Mesenteric fat pad (tissue), 1 donor: ENCODE results near the gene GORASP2. TPM values are rescaled to one million over a fixed set of nuclear protein-coding genes. Genes with fewer than 3 reads are reported as not detected.

Experiments used
- DNase-seq: peaks from one replicate; pipeline ENCODE4 v3.0.0-alpha.2; 2020; ENCODE audit warnings: low spot score
- total RNA-seq: library from RNA; stranded (reverse); fragmentation: NEBNext Ultra II Directional; extraction: Animal tissue kit (Norgen Biotek cat#: 25700); gene quantifications from one replicate; pipeline ENCODE4 v1.2.1, GENCODE V29; 2021
- donor health status: DM: yes; HTN: yes; CAD: no.

GORASP2 gene
- total RNA-seq, 1 donor from 2014 or later: 78.2 TPM

DNA sequence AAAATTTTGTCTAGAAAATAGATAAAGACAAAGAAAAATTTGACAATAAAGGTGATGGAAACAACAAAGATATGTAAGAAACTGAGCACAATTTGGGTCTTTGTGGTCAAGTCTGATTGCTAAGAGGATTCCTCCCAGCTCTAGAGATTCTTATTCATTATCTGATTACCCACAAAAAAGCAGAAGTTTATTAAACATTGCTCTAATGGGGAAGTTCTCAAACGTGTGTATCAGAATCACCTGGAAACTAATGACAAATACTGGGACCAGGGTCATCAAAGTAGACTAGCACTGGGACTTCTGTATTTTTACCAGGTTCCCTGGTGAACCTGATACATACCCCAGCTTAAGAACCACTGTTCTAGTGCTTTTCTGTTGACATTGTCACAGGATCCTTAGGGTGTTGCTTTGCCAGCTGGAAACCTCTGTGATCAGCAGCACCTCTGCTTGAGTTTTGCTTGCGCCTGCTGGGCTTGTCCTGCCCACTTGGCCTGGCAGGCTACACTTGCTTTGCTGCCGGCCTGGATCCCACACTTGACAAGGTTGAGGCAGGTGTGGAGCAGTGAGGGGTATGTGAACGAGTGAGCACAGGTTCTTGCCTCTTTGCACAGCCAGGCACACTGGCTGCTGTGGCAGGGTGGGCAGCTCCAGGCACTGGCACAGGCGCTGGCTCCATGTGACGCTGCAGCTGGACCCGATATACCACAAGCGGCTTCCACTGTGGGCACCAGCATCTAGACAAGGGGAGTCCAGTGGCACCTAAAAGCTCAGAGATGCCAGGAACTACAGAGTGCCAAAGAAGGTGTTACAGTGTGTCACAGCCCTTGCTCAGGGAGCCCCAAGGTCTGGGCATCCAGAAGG lies 6.2 kb upstream of the GORASP2 start:
- DNase-seq: no peak

DNA sequence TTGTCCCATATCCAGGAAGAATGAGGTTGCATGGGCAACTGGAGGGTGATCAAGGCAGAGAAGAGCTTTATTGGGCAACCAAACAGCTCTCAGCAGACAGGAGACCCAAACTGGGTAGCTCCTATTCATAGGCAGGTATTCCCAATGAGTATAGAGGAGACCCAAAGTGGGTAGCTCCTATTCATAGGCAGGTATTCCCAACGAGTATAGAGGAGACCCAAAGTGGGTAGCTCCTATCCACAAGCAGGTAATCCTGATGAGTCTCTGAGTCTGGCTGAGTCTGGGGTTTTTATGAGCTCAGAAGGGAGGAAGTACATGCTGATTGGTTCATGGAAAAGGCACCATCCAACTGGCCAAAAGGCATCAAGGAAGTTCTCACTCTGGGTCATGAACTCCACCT lies 5.3 kb upstream of the GORASP2 start:
- no peak for DNase-seq

DNA sequence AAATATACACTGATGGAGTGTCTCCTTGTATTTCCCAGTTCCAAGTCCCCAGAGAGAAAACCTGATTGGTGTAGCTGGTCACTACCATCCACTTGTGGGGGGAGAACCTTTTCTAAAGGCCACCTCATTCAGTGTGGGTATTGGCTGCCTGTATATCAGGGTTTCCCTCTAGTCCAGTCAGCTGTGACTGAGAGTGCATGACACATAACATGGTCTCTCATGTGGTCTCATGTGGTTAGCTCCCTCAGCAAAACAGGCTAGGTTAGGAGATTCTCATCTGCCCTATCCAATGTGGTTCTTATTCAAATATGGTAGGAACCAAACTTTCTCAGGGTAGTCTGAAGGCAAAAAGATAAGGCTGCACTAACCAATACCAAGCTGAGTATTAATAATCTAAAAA lies 4.1 kb upstream of the GORASP2 start:
- DNase-seq: no peak

DNA sequence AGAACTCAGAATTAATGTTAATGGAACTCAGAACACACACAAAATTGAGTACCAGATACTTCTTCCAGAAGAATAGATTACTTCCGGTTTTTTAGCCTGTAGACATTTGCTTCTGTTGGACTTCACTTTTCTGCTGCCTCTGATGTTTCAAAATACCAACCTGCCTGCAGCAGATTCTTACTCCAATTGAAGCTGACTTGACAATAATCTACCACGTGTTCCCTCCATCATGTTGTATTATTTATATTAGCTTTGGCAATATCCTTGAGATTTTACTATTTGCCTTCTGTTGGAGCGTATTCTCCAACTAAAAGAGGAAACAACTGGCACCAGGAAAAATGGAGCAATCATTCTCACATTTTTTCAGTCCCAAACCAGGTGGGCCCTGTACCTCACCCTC lies 3.1 kb upstream of the GORASP2 start:
- no peak for DNase-seq

DNA sequence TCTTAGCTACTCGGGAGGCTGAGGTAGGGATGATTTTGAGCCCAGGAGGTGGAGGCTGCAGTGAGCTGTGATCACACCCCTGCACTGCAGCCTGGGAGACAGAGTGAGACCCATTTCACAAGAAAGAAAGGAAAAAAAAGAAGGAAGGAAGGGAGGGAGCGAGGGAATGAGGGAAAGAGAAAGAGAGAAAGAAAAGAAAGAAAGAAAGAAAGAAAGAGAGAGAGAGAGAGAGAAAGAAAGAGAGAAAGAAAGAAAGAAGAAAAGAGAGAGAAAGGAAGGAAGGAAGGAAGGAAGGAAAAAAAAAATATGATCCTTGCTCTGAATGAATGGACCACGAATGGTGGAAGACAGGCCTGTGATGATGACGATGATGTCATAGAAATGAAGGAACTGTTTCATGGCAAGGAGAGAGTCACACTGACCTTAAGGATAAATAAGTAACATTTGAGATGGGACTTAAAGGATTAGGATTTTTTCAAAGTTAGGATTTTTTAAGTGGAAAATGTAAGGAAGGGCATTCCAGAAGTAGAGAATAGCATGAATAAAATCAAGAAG lies 2.2 kb upstream of the GORASP2 start:
- DNase-seq: no peak

DNA sequence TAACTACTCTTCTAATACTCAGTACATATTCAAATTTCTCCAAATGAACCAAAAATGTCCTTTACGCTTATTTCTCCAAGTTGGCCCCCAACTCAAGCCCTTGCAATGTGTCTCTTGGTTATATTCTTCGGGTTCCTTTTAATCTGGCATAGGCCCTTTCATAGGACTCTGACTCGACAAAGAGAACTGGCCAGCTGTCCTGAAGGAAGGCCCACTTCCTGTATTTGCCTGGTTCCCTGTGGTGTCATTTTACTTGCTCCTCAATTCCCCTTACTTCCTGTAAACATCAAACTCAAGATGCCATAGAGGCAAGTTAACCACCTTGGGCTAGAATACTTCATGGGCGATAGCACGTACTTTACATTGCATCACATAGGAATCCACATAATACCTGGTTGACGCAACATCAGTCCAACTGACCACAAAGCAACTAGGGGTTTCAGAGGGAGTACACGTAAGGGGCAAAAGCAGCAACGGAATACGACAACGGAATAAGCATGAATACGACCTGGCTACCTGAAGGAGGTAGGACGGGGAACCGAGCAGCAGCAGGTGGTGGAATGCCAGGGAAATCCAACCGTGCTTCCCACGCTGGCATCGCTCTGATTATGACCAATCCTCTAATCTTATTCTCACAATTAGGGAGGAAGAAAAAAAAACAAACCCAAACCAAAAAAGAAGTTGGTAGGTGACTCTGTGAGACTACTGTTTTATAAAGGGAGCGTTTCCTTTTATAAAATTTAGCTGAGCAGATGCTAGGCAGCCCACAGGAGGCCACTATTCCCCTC lies 823 bp upstream of the GORASP2 start:
- no peak for DNase-seq

DNA sequence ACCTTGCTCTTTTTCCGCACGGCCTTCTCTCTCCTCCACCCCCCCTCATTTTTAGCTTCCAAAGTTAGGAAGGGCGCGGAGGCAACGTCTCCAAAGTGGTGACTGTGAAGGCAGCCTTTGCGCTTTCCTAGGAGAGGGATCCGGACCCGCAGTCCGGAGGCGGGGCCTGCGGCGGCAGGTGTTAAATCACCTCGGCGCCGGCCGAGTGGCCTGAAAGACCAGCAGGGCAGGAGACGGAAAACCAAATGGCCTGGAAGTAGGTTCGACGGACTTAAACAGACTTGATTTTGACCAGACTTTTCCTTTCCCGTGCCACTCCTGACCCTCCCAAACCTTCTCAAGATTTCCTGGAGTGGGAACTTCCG lies 615 bp downstream of the GORASP2 start:
- no peak for DNase-seq

DNA sequence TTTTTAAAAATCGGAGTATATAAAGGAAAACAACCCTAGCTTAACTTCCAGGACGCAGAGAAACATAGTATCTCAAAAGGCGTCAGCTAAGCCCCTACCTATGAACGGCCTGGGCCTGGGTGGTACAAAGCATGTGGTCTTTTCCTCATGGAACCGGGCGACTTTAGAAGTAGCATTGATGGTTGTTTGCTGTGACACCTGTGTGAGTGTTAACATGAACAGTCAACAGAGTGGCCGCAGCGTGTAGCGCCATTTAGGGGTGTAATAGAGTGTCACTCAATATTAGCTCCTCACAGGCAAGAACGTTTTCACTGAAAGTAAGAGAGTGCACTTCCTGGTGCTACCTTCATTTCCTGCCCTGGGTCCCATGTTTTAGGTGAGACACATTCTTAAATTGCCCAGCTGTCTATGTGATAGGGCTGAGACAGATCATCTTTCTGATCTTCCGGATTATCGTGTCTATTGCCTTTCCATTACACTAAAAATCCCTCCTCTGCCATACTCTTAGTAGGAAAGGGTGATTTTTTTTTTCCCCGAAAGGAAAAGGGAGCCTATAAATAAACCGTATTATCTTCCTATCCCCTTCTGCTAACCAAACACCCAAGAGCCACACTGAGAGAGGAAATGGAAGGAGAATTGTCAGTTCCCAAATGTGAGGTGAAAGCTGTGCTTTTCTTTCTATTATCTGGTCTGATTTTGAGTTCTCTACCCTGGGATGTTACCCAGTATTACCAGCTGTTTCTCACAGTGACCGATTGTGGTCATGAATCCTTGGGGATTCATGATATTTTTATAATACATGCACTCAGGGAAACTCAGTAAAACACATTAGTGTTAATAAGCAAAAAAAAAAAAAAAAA lies 1.3 kb downstream of the GORASP2 start:
- DNase-seq: no peak

DNA sequence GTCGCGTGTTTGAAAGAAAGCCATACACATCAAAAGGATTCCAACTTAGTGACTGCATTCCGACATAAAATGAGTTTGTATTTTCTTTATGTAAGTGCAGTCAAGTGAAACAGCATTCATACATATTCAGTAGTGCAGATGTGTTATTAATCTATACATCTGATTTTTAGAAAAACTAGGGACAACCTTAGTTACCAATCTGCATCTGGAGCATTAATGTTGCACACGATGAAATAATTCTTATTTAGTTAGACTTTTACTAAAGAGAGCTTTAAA lies 1.9 kb downstream of the GORASP2 start:
- DNase-seq: no peak

DNA sequence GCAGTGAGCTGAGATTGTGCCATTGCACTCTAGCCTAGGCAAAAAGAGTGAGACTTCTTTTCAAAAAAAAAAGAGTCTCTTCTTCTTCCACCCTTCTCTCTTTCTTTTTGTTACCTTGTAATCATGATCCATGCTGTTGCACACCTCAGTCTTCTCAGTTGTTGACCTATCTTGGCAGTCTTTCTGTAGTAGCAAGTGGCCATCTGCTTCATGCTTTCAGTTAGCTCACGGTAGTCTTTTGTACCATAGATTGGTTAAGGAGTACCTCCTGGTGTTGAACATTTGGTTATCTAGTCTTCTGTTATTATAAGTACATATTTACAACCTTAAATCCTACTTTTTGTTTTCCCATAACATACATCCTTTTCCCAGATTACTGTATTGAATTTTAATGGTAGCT lies 3.1 kb downstream of the GORASP2 start:
- DNase-seq: no peak

DNA sequence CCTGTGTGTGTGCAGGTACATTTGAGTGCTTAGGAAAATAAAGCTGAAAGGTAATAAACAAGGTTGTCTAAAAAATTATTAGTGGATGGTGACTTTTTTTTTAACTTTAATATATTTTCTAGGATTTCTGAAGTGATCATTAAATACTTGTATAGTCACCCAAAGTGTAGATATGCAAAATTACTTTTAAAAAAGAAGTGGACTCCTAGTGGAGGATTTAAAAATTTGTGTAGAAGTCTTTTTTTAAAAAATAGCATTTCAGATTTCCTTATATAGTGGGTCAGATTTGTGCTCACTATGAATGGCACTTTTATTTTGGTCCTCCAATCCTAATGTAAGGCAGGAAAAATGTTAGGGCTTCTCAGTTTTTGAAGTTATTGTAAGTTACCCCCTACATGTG lies 3.9 kb downstream of the GORASP2 start:
- no peak for DNase-seq

DNA sequence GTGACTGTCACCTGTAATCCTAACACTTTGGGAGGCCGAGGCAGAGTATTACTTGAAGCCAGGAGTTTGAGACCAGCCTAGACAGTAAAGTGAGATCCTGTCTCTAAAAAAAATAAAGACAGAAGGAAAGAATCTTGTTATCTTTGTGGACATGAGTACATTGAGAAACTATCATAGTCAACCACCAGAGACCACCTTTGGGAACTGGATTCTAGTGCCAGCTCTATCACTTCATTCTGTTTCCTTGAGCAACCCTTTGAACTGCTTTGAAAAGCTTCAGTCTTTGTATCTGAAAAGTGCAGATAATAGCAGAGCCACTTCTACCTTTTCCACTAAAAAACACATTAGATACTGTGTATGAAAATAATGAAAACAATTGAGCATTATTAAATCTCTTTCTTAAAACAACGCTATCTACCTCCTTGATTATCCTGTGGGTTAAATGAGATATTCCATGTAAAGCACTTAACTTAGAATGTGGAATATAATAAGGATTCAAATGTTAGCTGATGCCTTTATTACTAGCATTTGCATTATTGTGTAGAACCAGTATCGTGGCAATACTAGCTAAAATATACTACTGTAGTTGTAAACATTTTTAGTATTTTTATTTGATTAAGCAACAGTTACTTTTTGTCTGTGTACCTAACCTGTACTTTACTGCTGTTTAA lies 8.8 kb downstream of the GORASP2 start:
- no peak for DNase-seq

DNA sequence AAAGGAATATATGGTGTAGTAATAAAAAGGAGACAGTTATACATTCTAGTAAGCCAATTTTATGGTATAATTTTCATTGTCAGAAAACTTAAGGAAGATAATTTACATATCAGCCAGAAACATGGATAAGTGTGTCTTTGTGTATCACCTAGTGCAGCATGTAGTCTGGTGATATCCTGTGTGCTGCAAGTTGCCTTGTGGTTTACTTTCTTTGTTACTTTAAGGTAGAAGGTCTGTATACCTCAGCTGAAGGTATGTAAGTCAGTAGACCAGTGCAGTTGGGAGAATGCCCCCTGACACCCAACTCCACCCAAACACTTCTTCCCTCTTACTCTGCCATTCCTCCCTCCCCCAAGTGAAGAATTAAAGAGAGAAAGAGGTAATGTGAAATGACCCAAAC lies 11.0 kb downstream of the GORASP2 start:
- DNase-seq: no peak

DNA sequence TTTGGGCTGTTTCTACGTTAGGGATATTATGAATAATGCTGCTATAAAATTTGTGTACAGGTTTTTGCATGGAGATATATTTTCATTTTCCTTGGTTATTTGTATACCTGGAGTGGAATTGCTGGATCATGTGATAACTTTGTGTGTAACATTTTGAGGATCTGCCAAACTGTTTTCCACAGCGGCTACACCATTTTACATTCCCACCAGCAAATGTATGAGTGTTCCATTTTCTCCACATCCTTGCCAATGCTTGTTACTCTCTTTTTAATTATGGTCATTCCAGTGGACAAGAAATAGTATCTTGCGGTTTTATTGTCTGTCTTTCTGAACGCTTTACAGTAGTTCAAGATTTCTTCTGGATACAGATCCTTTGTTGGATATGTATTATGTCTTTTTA lies 13.6 kb downstream of the GORASP2 start:
- DNase-seq: no peak

DNA sequence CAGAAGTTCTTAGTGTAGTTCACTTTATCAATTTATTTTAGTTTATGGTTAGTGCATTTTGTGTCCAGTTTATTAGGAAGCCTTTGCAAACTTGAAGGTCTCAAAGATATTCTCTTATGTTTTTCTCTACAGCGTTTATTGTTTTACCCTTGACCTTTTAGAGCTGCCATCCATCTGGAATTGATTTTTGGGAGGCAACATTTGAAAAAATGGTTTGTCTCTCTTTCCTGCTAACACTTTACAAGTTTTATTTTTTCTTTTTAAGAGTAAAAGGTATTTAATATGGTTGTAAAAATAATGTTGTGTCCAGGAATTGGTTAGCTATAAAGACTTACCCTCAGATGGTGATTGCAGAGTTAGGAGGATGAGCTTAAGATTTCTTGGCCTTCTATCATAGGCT lies 14.0 kb downstream of the GORASP2 start:
- no peak for DNase-seq

DNA sequence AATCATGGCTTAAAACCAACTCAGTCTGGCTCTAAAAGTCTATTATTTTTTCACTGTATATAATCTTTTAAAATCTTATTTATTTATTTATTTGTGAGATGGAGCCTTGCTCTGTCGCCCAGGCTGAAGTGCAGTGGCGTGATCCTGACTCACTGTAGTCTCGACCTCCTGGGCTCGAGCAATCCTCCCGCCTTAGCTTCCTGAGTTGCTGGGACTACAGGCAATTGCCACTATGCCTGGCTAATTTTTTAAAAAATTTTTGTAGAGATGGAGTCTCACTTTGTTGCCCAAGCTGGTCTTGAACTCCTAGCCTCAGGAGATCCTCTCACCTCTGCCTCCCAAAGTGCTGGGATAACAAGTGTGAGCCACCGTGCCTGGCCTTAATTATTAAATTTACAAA lies 14.5 kb downstream of the GORASP2 start:
- no peak for DNase-seq

DNA sequence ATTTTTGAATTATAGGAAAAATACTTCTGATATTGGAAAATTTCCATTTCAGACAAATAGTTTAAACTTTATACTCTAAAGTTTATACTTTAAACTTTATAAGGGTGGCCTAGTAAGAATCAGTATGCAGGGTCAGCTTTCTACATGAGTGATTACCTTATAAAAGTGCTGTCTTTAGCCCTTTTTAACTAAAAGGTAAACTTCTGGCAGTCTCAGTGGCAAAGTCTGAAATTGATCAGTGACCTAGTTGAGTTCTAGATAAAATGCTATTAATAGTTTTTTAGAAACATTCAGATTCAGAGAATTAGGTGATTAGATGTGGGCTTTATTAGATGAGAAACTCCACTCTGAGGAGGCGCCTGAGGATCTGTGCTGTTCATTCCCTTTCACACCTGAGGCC lies 15.5 kb downstream of the GORASP2 start:
- no peak for DNase-seq

DNA sequence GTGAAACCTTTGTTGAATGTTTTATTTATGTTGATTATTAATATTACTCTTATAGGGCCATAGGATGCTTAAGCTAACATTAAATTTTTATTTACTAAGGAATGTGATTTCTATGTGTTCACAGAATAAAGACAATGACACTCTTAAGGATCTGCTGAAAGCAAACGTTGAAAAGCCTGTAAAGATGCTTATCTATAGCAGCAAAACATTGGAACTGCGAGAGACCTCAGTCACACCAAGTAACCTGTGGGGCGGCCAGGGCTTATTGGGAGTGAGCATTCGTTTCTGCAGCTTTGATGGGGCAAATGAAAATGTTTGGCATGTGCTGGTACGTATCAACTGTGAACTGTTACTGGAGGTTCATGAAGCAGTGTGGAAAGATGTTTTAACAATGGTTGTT lies 20.4 kb downstream of the GORASP2 start:
- no peak for DNase-seq

DNA sequence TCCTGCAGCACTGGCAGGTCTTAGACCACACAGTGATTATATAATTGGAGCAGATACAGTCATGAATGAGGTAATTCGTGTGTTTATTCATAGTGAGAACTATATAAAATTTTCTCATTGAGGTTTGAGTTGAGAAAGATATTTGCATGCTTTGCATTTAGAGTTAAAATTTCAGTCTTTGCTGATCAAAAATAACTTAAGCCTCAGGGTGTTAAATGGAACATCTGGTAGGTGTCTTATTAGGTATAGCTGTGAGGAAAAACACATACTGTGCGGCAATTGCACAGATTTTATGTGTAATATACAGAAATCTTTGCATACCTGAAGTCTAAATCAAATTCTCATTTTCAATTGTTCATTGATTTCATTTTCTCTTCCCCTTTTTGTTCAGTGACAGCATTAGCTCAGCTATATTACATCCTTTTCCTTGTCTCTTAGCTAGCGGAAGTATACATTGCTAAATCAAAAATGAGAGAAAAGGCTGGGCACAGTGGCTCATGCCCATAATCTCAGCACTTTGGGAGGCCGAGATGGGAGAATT lies 21.2 kb downstream of the GORASP2 start:
- DNase-seq: no peak

DNA sequence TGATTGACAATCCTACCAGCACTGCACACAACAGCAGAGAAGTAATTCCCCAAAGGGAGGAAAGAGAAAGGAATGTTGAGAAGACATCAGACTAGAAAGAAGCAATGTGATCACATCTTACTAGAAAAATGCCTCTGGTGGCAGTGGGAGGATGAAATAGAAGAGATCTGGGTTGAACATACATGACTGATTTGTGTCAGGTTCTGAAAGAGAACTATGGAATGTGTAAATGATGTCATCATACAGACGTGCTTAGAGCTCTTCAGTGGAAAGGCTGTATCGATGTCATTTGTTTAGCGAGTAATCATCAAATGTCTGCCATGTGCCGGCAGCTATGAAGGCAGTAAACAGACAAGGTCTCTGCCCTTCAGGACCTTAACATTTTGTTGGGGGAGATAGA lies 24.9 kb downstream of the GORASP2 start:
- DNase-seq: no peak

DNA sequence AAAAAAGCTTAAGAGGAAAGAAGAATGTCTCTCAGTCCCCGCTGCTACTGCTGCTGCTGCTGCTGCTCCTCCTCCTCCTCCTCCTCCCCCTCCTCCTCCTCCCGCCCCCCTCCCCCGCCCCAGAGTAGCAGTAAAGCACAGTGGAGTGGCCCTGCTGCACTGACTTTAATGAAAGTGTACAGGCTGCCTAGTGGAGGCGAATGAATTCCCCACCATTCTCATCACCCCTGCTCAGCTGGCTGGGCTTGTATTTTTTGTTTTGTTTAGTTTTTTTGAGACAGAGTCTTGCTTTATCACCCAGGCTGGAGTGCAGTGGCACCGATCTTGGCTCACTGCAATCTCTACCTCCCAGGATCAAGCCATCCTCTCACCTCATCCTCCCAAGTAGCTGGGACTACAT lies 34.3 kb downstream of the GORASP2 start:
- DNase-seq: no peak
